Activated effector memory CD4-positive, alpha-beta T cell treated with anti-CD3 and anti-CD28 coated beads, Interleukin-2, amount 50 U/mL, for 16 hours (primary cell): ENCODE data around the gene ARSG.
"Not testable (repeated sequence)": the region's sequence is repeated elsewhere in the genome, so short reads cannot be mapped to it uniquely, and the experiment has no call there.

Experiments
- DNase-seq: peaks from one replicate; pipeline ENCODE4 v3.0.0-alpha.2; 2020

ARSG gene

DNA sequence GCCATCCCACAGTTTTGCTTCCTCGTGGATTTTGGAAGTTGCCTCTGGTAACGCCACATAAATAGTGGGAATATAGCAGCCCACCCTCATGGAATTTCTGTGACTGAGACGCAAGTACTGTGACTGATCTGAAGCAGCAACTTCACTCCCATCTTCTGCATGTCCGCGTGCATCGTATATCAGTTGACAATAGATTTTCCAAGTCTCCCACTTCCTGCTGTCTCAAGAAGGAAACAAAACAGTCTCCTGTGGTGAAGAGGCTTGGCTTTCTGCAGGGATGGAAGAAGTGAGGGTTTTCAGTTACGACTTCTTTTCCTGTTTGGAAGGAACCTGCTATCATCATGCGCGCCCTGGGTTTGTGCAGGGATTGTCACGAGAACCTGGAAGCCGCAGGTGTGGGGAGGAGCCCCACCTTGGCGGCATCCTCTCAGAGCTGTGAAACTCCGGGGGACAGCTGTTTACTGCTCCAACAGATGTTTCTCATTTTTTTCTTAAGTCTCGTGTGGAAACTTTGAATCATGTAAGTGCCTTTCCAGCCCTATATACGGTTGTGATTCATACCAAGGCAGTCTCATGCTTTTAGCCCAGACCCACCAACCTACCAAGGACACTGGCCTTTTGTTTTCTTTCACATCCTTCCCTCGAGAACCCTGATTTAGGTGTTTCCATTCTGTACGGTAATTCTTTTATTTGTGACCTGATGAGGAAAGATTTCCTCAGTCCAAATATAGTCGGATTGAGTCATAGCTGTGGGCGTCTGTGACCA lies 108.5 kb downstream of the ARSG start:
- peak; percentile 78 for DNase-seq

GRCh38 chr17:68400404-68400735 lies 109.1 kb downstream of the ARSG start:
- no peak for DNase-seq

GRCh38 chr17:68401288-68401687 lies 110.0 kb downstream of the ARSG start:
- DNase-seq: peak; percentile 31

DNA sequence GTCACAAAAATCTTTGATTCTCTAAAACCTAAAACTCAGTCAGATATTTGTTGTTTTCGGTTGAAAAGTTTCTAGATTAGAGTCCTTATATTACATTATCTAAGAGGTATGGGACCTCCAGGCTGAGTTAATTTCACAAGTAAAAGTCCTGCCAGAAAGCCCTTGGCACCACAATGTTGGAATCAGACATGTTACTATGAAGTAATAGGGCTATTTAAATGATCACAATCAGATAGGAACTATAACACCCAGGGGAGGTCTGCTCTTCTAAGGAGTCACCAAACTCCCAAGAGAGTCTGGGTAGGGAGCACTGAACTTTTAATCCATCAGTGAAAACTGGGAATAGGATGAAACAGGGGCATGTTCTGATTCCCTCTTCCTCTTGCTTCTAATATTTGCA lies 111.8 kb downstream of the ARSG start:
- DNase-seq: no peak

DNA sequence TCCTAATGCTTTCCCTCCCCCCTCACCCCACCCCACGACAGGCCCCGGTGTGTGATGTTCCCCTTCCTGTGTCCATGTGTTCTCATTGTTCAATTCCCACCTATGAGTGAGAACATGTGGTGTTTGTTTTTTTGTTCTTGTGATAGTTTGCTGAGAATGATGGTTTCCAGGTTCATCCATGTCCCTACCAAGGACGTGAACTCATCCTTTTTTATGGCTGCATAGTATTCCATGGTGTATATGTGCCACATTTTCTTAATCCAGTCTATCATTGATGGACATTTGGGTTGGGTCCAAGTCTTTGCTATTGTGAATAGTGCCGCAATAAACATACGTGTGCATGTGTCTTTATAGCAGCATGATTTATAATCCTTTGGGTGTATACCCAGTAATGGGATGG lies 112.5 kb downstream of the ARSG start:
- not testable (repeated sequence) for DNase-seq

GRCh38 chr17:68407656-68408055 lies 116.4 kb downstream of the ARSG start:
- DNase-seq: not testable (repeated sequence)

DNA sequence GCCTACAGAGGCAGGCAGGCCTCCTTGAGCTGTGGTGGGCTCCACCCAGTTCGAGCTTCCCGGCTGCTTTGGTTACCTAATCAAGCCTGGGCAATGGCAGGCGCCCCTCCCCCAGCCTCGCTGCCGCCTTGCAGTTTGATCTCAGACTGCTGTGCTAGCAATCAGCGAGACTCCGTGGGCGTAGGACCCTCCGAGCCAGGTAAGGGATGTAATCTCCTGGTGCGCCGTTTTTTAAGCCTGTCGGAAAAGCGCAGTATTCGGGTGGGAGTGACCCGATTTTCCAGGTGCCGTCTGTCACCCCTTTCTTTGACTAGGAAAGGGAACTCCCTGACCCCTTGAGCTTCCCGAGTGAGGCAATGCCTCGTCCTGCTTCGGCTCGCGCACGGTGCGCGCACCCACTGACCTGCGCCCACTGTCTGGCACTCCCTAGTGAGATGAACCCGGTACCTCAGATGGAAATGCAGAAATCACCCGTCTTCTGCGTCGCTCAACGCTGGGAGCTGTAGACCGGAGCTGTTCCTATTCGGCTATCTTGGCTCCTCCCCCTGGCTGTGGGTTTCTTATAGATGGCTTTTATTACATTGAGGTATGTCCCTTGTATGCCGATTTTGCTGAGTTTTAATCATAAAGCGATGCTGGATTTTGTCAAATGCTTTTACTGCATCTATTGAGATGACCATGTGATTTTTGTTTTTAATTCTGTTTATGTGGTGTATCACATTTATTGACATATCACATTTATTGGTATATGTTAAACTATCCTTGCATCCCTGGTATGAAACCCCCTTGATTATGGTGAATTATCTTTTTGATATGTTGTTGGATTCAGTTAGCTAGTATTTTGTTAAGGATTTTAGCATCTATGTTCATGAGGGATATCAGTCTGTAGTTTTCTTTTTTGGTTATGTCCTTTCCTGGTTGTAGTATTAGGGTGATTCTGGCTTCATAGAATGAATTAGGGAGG lies 122.6 kb downstream of the ARSG start:
- DNase-seq: peak; percentile 84

- DNase-seq: not testable (repeated sequence)
Observed at GRCh38 chr17:68414901-68415300, 123.6 kb downstream of the ARSG start.

DNA sequence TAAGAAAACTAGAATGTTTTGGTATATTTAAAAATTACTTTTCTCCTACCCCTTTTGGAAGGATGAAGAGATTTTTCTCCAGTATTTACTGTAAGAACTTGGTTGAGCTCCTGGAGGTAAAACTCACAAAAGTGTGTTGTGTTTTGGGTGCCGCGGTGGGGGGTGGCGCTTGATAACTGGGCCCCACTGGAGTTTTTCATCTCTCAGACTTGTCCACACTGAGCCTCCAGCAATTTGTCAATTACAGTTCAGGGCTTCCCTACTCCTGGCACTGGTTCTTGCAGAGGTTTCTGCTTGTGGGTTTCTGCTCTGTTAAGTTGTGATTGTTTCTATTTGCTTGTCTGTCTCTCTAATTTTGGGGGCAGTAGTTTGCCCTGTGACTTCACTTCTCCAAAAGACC lies 126.0 kb downstream of the ARSG start:
- peak; percentile 31 for DNase-seq

DNA sequence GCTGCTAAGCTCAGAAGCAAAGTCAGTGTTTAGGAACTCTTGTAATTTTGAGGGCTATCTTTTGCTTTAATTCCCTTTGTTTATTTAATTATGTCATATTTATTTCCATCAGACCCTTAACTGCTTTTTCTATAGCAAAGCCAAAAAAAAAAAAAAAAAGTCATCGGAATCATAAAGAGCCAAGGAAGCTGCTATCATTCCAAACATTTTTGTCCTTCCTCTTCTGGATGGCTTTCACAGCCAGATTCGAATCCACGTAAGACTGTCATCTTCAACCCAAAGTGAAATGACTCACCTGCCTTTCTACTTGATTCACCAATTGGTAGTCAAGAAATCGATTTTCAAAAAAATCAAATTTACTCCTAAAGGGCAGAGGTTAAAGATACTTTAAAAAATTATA lies 127.6 kb downstream of the ARSG start:
- DNase-seq: no peak

DNA sequence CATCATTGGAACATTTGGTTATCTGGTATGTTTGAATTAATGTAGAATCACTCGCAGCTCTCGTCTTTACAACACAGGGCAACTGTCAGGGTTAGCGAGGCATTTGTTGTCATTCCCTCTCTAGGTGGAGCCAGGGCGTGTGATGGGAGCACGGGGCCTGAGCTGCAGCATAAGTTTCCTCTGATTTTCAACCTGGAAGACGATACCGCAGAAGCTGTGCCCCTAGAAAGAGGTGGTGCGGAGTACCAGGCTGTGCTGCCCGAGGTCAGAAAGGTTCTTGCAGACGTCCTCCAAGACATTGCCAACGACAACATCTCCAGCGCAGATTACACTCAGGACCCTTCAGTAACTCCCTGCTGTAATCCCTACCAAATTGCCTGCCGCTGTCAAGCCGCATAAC lies 128.8 kb downstream of the ARSG start:
- DNase-seq: no peak

- no peak for DNase-seq
Observed at GRCh38 chr17:68421486-68421885, 130.2 kb downstream of the ARSG start.

- no peak for DNase-seq
Observed at GRCh38 chr17:68422821-68423220, 131.5 kb downstream of the ARSG start.

- no peak for DNase-seq
Observed at GRCh38 chr17:68423251-68423650, 132.0 kb downstream of the ARSG start.

- no peak for DNase-seq
Observed at GRCh38 chr17:68424203-68424602, 132.9 kb downstream of the ARSG start.

DNA sequence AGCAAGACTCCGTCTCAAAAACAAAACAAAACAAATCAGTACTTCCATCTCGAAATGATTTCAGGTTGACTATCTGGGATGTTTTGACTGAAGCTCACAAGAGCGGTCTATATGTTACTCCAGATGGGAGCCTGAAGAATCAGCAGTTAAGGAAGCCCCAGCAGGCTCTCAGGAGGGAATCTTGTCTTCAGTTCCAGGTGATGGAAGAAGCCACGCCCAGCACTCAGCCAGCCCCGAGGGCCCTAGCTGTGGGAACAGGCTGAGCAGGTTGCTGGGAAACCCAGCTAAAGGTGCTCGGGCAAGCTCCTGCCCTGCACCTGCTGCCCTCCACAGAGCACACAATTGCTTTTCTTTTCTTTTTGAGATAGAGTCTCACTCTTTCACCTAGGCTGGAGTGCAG lies 133.6 kb downstream of the ARSG start:
- no peak for DNase-seq

DNA sequence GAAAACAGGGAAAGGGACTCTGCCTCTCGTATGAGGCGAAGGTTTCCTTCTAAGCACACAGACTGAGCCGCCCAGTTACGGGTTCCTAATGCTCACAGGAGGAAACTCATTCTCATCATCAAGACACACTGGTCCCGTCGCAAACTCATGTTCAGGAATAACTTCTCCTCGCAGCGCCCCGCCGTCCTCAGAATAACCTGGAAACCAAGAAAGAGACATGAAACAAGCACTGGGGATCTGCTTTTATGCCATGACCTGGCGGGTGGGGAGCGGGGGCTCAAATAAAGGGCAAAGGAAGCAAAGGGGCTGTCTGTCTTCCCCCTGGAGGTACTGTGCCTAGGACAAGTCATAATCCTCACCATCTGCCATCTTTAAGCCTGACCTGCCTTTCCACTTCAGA lies 134.7 kb downstream of the ARSG start:
- no peak for DNase-seq

DNA sequence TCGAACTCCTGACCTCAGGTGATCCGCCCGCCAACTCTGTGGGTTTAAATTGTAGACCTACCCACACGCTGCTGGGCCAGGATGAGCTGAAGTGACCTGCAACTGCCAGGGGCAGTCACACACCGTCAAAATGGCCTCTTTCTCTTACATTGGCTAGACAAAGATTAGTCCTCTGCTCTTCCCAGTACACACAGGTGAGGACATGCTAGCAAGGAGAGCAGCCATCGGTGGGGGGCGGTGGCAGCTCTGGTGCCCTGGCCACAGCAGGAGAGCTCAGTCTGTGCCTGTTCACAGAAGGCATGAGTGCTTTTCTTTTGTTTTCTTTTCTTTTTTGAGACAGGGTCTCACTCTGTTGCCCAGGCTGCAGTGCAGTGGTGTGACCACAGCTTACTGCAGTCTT lies 136.3 kb downstream of the ARSG start:
- no peak for DNase-seq

DNA sequence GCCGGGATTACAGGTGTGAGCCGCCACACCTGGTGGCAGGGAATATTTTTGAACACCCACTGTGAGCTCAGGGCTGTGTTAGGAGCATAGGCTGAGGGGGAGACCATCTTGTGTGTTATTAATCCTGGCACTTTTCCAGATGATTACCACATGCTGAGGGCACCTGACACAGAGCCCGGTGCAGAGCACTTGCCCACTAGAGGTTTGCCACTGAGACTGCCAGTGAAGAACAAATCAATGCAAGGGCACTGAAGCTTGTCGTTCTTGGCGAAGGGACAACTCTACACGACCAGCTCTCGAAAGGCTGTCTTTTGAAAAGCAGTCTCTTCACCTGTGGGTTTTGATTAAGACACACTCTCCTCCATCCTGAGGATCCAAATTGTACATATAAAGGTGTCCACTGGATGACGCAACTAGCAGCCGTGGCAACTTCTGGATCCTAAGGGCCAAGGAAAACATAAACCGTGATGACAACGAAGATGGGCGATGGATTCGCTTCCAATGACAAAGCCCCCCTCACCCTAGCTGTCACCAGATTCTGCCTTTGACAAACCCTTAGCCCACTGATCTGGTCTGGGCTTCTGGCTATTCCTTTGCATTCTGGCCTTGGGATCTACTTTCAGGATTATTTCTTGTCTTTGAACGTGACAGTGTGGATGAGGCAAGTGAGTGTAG lies 137.3 kb downstream of the ARSG start:
- DNase-seq: no peak

DNA sequence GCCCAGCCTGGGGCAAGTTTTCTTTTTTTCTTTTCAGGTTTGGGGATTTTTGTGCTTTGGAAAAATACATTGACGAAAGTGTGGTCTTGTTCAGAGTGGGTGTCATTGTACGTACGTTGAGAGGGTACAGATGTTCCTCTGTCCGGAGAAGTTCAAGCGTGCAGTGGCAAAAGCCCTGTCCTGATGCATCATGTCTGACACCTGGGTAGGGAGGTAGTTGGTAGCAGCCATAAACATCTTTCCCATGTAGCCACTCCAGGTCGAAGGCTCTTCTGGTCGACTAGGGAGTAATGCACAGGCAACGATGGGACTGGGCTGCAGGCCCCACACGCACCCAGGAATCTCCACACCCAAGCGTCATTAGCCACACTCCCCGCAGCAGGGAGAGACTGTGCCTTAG lies 138.6 kb downstream of the ARSG start:
- no peak for DNase-seq

DNA sequence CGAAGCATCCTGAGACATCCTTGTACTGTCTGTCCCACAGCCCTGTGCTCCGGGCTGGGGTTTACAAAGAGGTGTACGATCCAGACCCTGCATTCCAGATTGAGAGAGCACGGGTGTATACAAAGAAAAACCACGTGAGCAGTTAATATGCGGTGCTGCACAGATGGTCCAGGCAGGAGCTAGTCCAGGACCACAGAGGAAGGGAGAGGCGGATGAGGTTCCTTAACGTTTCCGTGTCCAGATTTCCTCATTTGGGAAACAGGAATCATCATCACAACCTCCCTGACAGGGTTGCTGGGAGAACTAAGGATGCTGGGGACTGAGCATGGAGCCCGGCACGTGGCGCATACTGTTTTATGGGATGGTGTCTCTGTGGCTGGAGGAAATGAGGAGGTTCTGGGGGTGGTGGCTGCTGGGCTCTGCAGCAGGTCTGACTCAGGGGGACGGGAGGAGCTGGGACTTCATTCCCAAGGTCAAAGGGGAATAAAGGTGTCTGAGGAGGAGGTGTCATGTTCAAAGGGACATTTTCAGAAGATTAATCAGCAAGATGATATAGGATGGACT lies 139.8 kb downstream of the ARSG start:
- DNase-seq: no peak

- peak; percentile 82 for DNase-seq
Observed at GRCh38 chr17:68431661-68432071, 140.4 kb downstream of the ARSG start.
